HG03460 (cell line): ENCODE results near the gene PHACTR2.
"Not testable (repeated sequence)": the region's sequence is repeated elsewhere in the genome, so short reads cannot be mapped to it uniquely, and the experiment has no call there.

Source experiments
- ATAC-seq: cut with Tn5 transposase; IDR thresholded peaks from one replicate; pipeline ENCODE4 v1.9.1; 2021; ENCODE audit not compliant: unreplicated experiment

Gene PHACTR2

GRCh38 chr6:143677891-143678791 is at the start of gene PHACTR2:
TSS of gene PHACTR2 (plus strand) at chr6:143677965. CDS start at chr6:143678164, 199 bp downstream.
- ATAC-seq, result no peak

- no peak for ATAC-seq
Measured at GRCh38 chr6:143629104-143630080, 48.4 kb upstream of the PHACTR2 start.

GRCh38 chr6:143631196-143631595 is 46.6 kb upstream of the PHACTR2 start:
- not testable (repeated sequence) for ATAC-seq

GRCh38 chr6:143632894-143633293 is 44.9 kb upstream of the PHACTR2 start:
- ATAC-seq, result no peak

- no peak for ATAC-seq
Measured at GRCh38 chr6:143634486-143634885, 43.3 kb upstream of the PHACTR2 start.

- ATAC-seq, result no peak
Measured at GRCh38 chr6:143637691-143638090, 40.1 kb upstream of the PHACTR2 start.

- ATAC-seq, result no peak
Measured at GRCh38 chr6:143642403-143642802, 35.4 kb upstream of the PHACTR2 start.

- no peak for ATAC-seq
Measured at GRCh38 chr6:143647191-143647590, 30.6 kb upstream of the PHACTR2 start.

GRCh38 chr6:143647732-143648131 is 30.0 kb upstream of the PHACTR2 start:
- ATAC-seq, result no peak

GRCh38 chr6:143649319-143649718 is 28.4 kb upstream of the PHACTR2 start:
- not testable (repeated sequence) for ATAC-seq

- ATAC-seq, result not testable (repeated sequence)
Measured at GRCh38 chr6:143651328-143651727, 26.4 kb upstream of the PHACTR2 start.

GRCh38 chr6:143652841-143653331 is 24.9 kb upstream of the PHACTR2 start:
- no peak for ATAC-seq

GRCh38 chr6:143655541-143655940 is 22.2 kb upstream of the PHACTR2 start:
- no peak for ATAC-seq

GRCh38 chr6:143656026-143656425 is 21.7 kb upstream of the PHACTR2 start:
- ATAC-seq, result no peak

- no peak for ATAC-seq
Measured at GRCh38 chr6:143657809-143658208, 20.0 kb upstream of the PHACTR2 start.

- not testable (repeated sequence) for ATAC-seq
Measured at GRCh38 chr6:143660170-143660569, 17.6 kb upstream of the PHACTR2 start.

- ATAC-seq, result no peak
Measured at GRCh38 chr6:143664171-143664570, 13.6 kb upstream of the PHACTR2 start.

- ATAC-seq, result not testable (repeated sequence)
Measured at GRCh38 chr6:143666007-143666406, 11.8 kb upstream of the PHACTR2 start.

- ATAC-seq, result not testable (repeated sequence)
Measured at GRCh38 chr6:143669483-143669882, 8.3 kb upstream of the PHACTR2 start.

- no peak for ATAC-seq
Measured at GRCh38 chr6:143673669-143674068, 4.1 kb upstream of the PHACTR2 start.
